WTC11 (cell line): ENCODE results near the gene MEIKIN. TPM values are rescaled to one million over a fixed set of nuclear protein-coding genes. Genes with fewer than 3 reads are reported as not detected.

Experiments used
- ATAC-seq: fragments of 200-7000 bp; cut with Tn5 transposase; 2 replicates; pipeline ENCODE4 v1.10.0; 2021; ENCODE audit warnings: mild to moderate bottlenecking, moderate library complexity
- CTCF ChIA-PET: fragments of 300-600 bp; sonication (Branson Sonifier 250); formaldehyde crosslinking; loops from one replicate; lab custom pipeline; 2021; ENCODE audit warnings: antibody characterized with exemption; lab: Charles Lee
- POLR2A ChIA-PET: fragments of 350-600 bp; sonication (Branson Sonifier 250); formaldehyde crosslinking; loops from one replicate; lab custom pipeline; 2021; ENCODE audit warnings: antibody characterized with exemption; lab: Charles Lee
- DNase-seq: peaks from one replicate; pipeline ENCODE4 v3.0.0; 2021; ENCODE audit warnings: low spot score
- H3K27ac Mint-ChIP-seq: 2 replicates; pipeline ENCODE4 v1.8.0; 2021; ENCODE audit warnings: mixed read lengths
- H3K27me3 Mint-ChIP-seq: 2 replicates; pipeline ENCODE4 v1.8.0; 2021; ENCODE audit warnings: low read depth, mild to moderate bottlenecking, moderate library complexity, mixed read lengths
- H3K36me3 Mint-ChIP-seq: 2 replicates; pipeline ENCODE4 v1.8.0; 2021; ENCODE audit warnings: mixed read lengths
- H3K4me1 Mint-ChIP-seq: 2 replicates; pipeline ENCODE4 v1.8.0; 2022; ENCODE audit warnings: mixed read lengths
- H3K4me3 Mint-ChIP-seq: 2 replicates; pipeline ENCODE4 v1.8.0; 2021; ENCODE audit warnings: mild to moderate bottlenecking, moderate library complexity, mixed read lengths
- H3K9me3 Mint-ChIP-seq: 2 replicates; pipeline ENCODE4 v1.8.0; 2021; ENCODE audit warnings: mixed read lengths
- CTCF ChIP-seq: fragments of 200-600 bp; IDR thresholded peaks from 2 replicates; pipeline ENCODE4 v1.8.0; 2022; ENCODE audit warnings: antibody characterized with exemption
- E2F1 ChIP-seq: sonication (generic); formaldehyde crosslinking; IDR thresholded peaks from 2 replicates; pipeline ENCODE4 v1.8.0; 2022; ENCODE audit warnings: mild to moderate bottlenecking, missing genetic modification reagents
- EMX1 ChIP-seq: fragments of 250-450 bp; sonication (Bioruptor Pico); IDR thresholded peaks from 2 replicates; pipeline ENCODE4 v1.8.0; 2021; ENCODE audit warnings: mild to moderate bottlenecking
- GRHL2 ChIP-seq: fragments of 250-450 bp; sonication (Bioruptor Pico); IDR thresholded peaks from 2 replicates; pipeline ENCODE4 v1.8.0; 2022; ENCODE audit warnings: mild to moderate bottlenecking, moderate library complexity; ENCODE audit not compliant: insufficient replicate concordance, severe bottlenecking
- IRF1 ChIP-seq: sonication (generic); formaldehyde crosslinking; IDR thresholded peaks from 2 replicates; pipeline ENCODE4 v1.8.0; 2023; ENCODE audit warnings: missing genetic modification reagents
- IRF2 ChIP-seq: sonication (generic); formaldehyde crosslinking; IDR thresholded peaks from 2 replicates; pipeline ENCODE4 v1.8.0; 2022; ENCODE audit warnings: low read depth, missing genetic modification reagents, borderline replicate concordance
- NFE2L1 ChIP-seq: sonication (generic); formaldehyde crosslinking; IDR thresholded peaks from 2 replicates; pipeline ENCODE4 v1.8.1; 2023; ENCODE audit warnings: missing genetic modification reagents
- RELA ChIP-seq: sonication (generic); formaldehyde crosslinking; IDR thresholded peaks from 2 replicates; pipeline ENCODE4 v1.8.1; 2022; ENCODE audit warnings: missing genetic modification reagents, mild to moderate bottlenecking, borderline replicate concordance
- TCF7 ChIP-seq: sonication (generic); formaldehyde crosslinking; IDR thresholded peaks from 2 replicates; pipeline ENCODE4 v1.8.0; 2022; ENCODE audit warnings: mild to moderate bottlenecking, low read depth, missing genetic modification reagents, moderate library complexity
- TP53 ChIP-seq: sonication (generic); formaldehyde crosslinking; IDR thresholded peaks from 2 replicates; pipeline ENCODE4 v1.8.1; 2023; ENCODE audit warnings: mild to moderate bottlenecking, missing genetic modification reagents
- USF1 ChIP-seq: sonication (generic); formaldehyde crosslinking; IDR thresholded peaks from 2 replicates; pipeline ENCODE4 v1.8.0; 2022; ENCODE audit warnings: mild to moderate bottlenecking, missing genetic modification reagents
- ZBTB21 ChIP-seq: sonication (generic); formaldehyde crosslinking; IDR thresholded peaks from 2 replicates; pipeline ENCODE4 v1.8.1; 2023; ENCODE audit warnings: mild to moderate bottlenecking, missing genetic modification reagents, borderline replicate concordance
- ZNF263 ChIP-seq: sonication (generic); formaldehyde crosslinking; IDR thresholded peaks from 2 replicates; pipeline ENCODE4 v1.8.1; 2022; ENCODE audit warnings: low read depth, mild to moderate bottlenecking, moderate library complexity, missing genetic modification reagents
- ZNF416 ChIP-seq: fragments of 250-450 bp; sonication (Bioruptor Pico); IDR thresholded peaks from 2 replicates; pipeline ENCODE4 v1.9.0; 2021; ENCODE audit warnings: mild to moderate bottlenecking, inconsistent platforms
- total RNA-seq: library from RNA; stranded (reverse); gene quantifications from 3 replicates; pipeline ENCODE4 v1.2.3, GENCODE V29; 2021
- TF ChIP-seq, protein P1 (sequence below): sonication (generic); formaldehyde crosslinking; IDR thresholded peaks from 2 replicates; pipeline ENCODE4 v1.8.0; 2022; ENCODE audit warnings: mild to moderate bottlenecking, missing genetic modification reagents
- TF ChIP-seq, protein P2 (sequence below): sonication (generic); formaldehyde crosslinking; IDR thresholded peaks from 2 replicates; pipeline ENCODE4 v1.8.0; 2022; ENCODE audit warnings: mild to moderate bottlenecking, missing genetic modification reagents
- TF ChIP-seq, protein P3 (sequence below): fragments of 250-450 bp; sonication (Bioruptor Pico); IDR thresholded peaks from 2 replicates; pipeline ENCODE4 v1.8.0; 2021; ENCODE audit warnings: mild to moderate bottlenecking
- TF ChIP-seq, protein P4 (sequence below): sonication (generic); formaldehyde crosslinking; IDR thresholded peaks from 2 replicates; pipeline ENCODE4 v1.8.1; 2023; ENCODE audit warnings: mild to moderate bottlenecking, missing genetic modification reagents, borderline replicate concordance
- TF ChIP-seq, protein P5 (sequence below): sonication (generic); formaldehyde crosslinking; IDR thresholded peaks from 2 replicates; pipeline ENCODE4 v1.8.1; 2022; ENCODE audit warnings: mild to moderate bottlenecking, moderate library complexity, missing genetic modification reagents
- TF ChIP-seq, protein P6 (sequence below): sonication (generic); formaldehyde crosslinking; IDR thresholded peaks from 2 replicates; pipeline ENCODE4 v1.8.0; 2023; ENCODE audit warnings: mild to moderate bottlenecking, missing genetic modification reagents

The MEIKIN gene
- total RNA-seq, 1 experiment from 2014 or later, result not detected

DNA sequence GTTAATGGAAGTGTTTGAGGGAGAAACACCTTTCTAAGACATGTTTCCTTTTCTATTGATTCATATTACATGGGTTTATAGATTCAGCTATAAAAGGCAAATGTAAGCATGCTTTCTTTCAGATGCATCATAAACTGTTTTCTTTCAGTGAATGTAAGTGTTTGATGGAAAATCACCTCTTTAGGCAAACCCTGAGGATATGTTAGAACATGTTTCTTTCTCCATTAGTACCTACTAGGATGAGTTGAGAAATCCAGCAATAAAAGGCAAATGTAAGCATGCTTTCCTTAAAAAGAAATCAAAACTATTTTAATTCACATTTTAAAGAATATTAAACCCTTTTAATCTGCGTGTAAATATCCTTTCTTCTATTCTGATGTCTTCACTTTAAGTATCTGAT is 180.2 kb downstream of the MEIKIN start:
- DNase-seq (no peak), ATAC-seq (no peak)
- TF ChIP-seq, protein P1, sequence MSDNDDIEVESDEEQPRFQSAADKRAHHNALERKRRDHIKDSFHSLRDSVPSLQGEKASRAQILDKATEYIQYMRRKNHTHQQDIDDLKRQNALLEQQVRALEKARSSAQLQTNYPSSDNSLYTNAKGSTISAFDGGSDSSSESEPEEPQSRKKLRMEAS (CRISPR knock-in tag), result no peak
- TF ChIP-seq, protein P2, sequence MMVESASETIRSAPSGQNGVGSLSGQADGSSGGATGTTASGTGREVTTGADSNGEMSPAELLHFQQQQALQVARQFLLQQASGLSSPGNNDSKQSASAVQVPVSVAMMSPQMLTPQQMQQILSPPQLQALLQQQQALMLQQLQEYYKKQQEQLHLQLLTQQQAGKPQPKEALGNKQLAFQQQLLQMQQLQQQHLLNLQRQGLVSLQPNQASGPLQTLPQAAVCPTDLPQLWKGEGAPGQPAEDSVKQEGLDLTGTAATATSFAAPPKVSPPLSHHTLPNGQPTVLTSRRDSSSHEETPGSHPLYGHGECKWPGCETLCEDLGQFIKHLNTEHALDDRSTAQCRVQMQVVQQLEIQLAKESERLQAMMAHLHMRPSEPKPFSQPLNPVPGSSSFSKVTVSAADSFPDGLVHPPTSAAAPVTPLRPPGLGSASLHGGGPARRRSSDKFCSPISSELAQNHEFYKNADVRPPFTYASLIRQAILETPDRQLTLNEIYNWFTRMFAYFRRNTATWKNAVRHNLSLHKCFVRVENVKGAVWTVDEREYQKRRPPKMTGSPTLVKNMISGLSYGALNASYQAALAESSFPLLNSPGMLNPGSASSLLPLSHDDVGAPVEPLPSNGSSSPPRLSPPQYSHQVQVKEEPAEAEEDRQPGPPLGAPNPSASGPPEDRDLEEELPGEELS (CRISPR knock-in tag), result no peak
- TF ChIP-seq EMX1 (CRISPR knock-in tag) (no peak), CTCF (no peak), IRF2 (CRISPR knock-in tag) (no peak), ZNF416 (no peak), TCF7 (CRISPR knock-in tag) (no peak), NFE2L1 (CRISPR knock-in tag) (no peak), IRF1 (CRISPR knock-in tag) (no peak), ZNF263 (CRISPR knock-in tag) (no peak), E2F1 (CRISPR knock-in tag) (no peak), ZBTB21 (CRISPR knock-in tag) (no peak), RELA (CRISPR knock-in tag) (no peak), TP53 (CRISPR knock-in tag) (no peak), USF1 (CRISPR knock-in tag) (no peak), GRHL2 (CRISPR knock-in tag) (no peak)
- TF ChIP-seq, protein P3, sequence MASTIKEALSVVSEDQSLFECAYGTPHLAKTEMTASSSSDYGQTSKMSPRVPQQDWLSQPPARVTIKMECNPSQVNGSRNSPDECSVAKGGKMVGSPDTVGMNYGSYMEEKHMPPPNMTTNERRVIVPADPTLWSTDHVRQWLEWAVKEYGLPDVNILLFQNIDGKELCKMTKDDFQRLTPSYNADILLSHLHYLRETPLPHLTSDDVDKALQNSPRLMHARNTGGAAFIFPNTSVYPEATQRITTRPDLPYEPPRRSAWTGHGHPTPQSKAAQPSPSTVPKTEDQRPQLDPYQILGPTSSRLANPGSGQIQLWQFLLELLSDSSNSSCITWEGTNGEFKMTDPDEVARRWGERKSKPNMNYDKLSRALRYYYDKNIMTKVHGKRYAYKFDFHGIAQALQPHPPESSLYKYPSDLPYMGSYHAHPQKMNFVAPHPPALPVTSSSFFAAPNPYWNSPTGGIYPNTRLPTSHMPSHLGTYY (CRISPR knock-in tag), result no peak
- TF ChIP-seq, protein P4, sequence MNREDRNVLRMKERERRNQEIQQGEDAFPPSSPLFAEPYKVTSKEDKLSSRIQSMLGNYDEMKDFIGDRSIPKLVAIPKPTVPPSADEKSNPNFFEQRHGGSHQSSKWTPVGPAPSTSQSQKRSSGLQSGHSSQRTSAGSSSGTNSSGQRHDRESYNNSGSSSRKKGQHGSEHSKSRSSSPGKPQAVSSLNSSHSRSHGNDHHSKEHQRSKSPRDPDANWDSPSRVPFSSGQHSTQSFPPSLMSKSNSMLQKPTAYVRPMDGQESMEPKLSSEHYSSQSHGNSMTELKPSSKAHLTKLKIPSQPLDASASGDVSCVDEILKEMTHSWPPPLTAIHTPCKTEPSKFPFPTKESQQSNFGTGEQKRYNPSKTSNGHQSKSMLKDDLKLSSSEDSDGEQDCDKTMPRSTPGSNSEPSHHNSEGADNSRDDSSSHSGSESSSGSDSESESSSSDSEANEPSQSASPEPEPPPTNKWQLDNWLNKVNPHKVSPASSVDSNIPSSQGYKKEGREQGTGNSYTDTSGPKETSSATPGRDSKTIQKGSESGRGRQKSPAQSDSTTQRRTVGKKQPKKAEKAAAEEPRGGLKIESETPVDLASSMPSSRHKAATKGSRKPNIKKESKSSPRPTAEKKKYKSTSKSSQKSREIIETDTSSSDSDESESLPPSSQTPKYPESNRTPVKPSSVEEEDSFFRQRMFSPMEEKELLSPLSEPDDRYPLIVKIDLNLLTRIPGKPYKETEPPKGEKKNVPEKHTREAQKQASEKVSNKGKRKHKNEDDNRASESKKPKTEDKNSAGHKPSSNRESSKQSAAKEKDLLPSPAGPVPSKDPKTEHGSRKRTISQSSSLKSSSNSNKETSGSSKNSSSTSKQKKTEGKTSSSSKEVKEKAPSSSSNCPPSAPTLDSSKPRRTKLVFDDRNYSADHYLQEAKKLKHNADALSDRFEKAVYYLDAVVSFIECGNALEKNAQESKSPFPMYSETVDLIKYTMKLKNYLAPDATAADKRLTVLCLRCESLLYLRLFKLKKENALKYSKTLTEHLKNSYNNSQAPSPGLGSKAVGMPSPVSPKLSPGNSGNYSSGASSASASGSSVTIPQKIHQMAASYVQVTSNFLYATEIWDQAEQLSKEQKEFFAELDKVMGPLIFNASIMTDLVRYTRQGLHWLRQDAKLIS (CRISPR knock-in tag), result no peak
- TF ChIP-seq, protein P5, sequence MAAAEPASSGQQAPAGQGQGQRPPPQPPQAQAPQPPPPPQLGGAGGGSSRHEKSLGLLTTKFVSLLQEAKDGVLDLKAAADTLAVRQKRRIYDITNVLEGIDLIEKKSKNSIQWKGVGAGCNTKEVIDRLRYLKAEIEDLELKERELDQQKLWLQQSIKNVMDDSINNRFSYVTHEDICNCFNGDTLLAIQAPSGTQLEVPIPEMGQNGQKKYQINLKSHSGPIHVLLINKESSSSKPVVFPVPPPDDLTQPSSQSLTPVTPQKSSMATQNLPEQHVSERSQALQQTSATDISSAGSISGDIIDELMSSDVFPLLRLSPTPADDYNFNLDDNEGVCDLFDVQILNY, result no peak
- TF ChIP-seq, protein P6, sequence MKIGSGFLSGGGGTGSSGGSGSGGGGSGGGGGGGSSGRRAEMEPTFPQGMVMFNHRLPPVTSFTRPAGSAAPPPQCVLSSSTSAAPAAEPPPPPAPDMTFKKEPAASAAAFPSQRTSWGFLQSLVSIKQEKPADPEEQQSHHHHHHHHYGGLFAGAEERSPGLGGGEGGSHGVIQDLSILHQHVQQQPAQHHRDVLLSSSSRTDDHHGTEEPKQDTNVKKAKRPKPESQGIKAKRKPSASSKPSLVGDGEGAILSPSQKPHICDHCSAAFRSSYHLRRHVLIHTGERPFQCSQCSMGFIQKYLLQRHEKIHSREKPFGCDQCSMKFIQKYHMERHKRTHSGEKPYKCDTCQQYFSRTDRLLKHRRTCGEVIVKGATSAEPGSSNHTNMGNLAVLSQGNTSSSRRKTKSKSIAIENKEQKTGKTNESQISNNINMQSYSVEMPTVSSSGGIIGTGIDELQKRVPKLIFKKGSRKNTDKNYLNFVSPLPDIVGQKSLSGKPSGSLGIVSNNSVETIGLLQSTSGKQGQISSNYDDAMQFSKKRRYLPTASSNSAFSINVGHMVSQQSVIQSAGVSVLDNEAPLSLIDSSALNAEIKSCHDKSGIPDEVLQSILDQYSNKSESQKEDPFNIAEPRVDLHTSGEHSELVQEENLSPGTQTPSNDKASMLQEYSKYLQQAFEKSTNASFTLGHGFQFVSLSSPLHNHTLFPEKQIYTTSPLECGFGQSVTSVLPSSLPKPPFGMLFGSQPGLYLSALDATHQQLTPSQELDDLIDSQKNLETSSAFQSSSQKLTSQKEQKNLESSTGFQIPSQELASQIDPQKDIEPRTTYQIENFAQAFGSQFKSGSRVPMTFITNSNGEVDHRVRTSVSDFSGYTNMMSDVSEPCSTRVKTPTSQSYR, result no peak
- H3K27ac Mint-ChIP-seq, result no peak overlapping the region
- no peaks in the 10 kb centered on the region for H3K27me3 Mint-ChIP-seq
- no peak overlapping the region for H3K4me3 Mint-ChIP-seq
- POLR2A ChIA-PET, result no interaction called here
- peaks cover 13% of the 10 kb centered on the region for H3K36me3 Mint-ChIP-seq
- peaks cover 10% of the 10 kb centered on the region for H3K4me1 Mint-ChIP-seq
- CTCF ChIA-PET, result no interaction called here
- peaks cover 19% of the 10 kb centered on the region for H3K9me3 Mint-ChIP-seq
